GM18511 (cell line): ENCODE data around the gene NPAS3.

Experiments used
- ATAC-seq: cut with Tn5 transposase; IDR thresholded peaks from one replicate; pipeline ENCODE4 v1.9.1; 2021; ENCODE audit warnings: mild to moderate bottlenecking, moderate library complexity; ENCODE audit not compliant: unreplicated experiment

NPAS3 gene

DNA sequence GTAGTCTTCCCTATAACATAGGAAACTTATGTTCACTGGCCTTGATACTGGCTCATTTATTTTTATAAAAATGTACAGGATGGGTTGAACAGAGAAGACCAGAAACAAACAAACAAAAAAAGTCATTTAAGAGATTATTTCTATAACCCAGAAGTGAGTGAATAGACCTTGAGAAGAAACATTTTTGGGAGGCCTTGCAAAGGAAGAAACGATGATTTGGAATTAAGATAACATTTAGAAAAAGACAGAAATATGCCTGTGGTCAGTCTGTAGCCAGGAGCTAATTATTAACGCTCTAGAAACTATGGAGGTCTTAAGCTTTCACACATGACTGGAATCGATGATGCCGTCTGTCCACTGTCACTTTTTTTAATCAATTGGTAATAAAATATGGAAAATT lies 748.2 kb downstream of the NPAS3 start:
- ATAC-seq = no peak

GRCh38 chr14:33689680-33690079 lies 751.0 kb downstream of the NPAS3 start:
- ATAC-seq = no peak

GRCh38 chr14:33691907-33692306 lies 753.2 kb downstream of the NPAS3 start:
- no peak for ATAC-seq

- ATAC-seq = no peak
Measured at GRCh38 chr14:33692762-33693161, 754.1 kb downstream of the NPAS3 start.

GRCh38 chr14:33693237-33693636 lies 754.6 kb downstream of the NPAS3 start:
- no peak for ATAC-seq

- ATAC-seq = no peak
Measured at GRCh38 chr14:33696165-33696564, 757.5 kb downstream of the NPAS3 start.

DNA sequence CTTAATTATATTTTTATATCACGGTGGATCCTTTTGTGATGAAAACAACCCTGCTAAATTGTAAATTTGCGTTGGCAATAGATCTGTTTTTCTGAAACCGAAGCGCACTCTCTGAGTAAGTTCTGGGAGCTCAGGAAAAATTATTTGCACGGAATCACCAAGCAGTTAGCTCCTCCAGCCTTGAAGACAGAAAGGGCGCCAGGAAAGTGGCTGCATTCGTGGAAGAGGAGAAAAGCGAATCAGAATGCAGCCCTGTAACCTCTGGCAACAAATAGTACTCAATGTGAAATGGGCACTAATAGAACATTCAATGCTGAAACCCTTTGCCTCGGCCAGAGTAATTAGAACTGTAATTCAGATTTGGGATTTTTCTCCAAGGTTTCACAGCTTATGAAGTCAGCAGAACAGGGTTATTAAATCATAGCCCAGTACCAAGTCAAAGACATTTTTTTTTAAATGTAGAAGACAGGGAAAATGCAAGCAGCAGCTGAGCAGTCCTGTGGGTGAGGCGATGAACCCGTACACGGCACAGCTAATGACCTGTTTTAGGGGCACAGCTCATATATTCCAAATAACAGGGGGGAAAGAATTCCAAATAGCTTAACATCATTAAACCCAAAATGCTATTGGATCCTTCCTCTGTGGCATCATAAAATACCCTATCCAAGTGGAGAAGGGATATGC lies 760.8 kb downstream of the NPAS3 start:
- no peak for ATAC-seq

DNA sequence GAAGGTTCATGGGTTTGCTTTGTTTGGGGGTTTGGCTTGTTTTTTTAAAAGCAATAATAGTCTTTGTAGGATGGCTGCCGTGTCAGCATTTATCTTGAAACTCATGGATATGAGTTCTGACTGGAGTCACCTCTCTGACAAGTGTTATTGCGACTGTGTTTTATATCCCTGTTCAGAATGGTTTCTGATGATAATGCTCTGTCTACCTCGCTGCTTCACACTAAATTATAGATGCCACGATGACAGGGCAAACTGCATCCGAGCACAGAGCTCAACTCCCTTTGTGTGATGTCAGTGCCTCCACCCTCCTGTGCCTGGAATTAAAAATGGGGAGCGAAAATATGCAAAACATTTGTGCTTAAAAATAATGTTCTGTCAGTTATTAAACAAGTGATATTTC lies 761.4 kb downstream of the NPAS3 start:
- ATAC-seq = no peak

GRCh38 chr14:33702293-33702692 lies 763.6 kb downstream of the NPAS3 start:
- ATAC-seq = no peak

- ATAC-seq = no peak
Measured at GRCh38 chr14:33704481-33704880, 765.8 kb downstream of the NPAS3 start.

DNA sequence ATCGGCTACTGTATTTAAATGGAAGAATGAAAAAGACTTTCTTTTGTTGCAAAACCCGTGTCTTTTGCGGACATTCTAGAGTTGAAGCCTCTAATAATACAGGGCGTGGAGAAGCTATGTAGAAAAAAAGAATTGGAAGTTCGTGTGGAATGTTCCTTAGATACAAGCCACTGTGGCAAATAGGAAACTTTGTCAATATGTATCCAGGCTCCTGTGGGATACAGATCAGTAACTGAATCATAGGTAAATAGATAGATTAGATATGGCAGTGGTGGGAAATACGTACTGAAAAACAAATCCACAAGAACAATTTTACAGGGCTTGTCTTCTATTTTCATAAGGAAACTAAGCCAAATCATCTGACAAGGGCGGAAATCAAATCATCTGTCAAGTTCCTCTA lies 766.8 kb downstream of the NPAS3 start:
- ATAC-seq = no peak

- no peak for ATAC-seq
Measured at GRCh38 chr14:33707716-33708115, 769.0 kb downstream of the NPAS3 start.

- ATAC-seq = no peak
Measured at GRCh38 chr14:33709283-33709682, 770.6 kb downstream of the NPAS3 start.

- no peak for ATAC-seq
Measured at GRCh38 chr14:33709711-33710110, 771.0 kb downstream of the NPAS3 start.

- no peak for ATAC-seq
Measured at GRCh38 chr14:33710273-33710672, 771.6 kb downstream of the NPAS3 start.

- no peak for ATAC-seq
Measured at GRCh38 chr14:33711194-33711593, 772.5 kb downstream of the NPAS3 start.

GRCh38 chr14:33711811-33712216 lies 773.1 kb downstream of the NPAS3 start:
- ATAC-seq = no peak

DNA sequence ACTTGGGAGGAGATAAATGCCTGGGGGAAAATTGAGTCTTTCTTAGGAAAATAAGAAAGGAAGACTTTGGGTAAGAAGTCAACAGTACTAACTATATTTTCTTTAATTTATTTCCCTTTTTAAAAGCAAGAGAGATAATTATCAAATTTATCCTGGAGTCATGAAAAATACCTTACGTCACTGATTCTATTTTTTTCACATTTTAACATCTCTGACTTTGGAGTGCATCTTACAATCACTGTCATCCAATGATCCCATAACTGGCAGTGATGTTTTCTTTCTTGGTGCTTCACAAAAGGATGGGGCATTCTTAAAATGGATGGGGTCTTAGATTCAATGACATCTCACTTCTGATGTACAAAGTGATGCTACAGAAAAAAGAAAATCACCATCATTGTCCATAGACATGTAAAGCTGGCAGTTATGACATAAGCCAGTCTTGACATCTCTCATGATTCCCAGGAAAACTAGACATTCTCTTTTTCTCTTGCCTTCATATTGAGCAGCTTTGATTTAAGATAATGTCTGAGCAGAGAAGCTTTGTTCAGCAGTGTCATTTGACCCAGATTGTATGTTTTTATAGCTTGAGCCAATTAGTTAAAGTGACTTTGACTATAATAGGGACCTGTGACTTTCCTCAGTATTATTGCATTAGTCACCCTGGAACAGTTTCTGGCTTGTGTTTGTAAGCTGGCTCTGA lies 776.0 kb downstream of the NPAS3 start:
- ATAC-seq = no peak

- no peak for ATAC-seq
Measured at GRCh38 chr14:33715227-33715528, 776.5 kb downstream of the NPAS3 start.

DNA sequence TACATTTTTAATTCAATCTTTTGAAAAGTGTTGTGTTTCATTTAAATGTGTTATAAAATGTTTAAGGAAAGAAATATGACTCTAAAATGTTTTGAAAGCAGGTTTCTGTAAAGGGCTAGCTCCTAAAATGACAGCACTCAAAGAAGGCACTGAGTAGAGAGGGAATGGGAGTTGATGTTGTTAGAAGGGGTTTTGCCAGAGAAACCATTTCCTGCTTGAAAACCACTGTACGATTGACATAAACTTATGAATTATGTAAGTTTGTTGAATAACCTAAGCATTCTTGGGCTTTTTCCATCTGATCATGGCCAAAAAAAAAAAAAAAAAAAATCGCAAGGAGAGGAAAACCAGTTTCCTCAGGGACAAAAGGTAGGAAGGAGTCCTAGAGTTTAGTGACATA lies 778.2 kb downstream of the NPAS3 start:
- ATAC-seq = no peak

DNA sequence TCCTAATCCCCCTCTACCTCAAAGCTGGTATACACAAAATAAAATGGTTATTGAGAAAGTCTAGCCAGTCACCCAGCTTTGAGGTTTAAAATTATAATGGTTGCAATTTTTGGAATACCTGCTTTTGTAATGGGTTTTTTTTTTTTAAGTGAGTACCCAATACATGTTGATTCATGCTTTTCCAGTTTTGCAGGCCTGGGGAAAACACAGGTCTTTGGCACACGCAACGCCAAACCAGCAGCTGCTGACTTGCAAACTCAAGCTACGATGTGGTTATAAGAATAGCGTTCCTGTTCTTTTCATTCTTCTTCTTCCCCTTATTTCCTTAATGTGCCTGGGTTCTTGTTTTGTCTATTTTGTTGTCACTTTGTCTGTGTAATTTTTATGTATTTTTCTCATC lies 779.2 kb downstream of the NPAS3 start:
- ATAC-seq = no peak

DNA sequence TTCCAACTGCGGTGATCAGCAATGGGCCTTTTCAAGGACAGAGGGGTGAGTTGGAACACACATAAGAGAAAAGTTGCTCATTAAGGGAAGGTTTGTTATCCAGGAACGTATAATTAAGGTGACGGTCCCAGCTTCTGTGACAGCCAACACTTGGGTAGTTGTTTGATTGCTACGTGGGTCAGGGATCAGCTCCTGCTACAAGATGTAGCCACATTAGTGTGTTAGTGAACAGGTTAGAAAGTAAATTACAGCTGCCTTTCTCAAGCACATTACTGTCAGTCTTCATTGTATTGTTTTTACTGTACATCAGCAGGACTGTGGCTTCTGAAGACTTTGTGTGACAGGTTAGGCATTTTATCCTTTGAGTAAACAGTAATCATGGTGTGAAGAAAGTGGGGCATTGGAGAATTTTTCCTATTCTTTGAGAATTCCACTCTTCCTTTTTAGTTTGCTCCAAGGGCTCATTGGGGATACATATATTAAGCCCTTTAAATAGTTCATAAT lies 781.7 kb downstream of the NPAS3 start:
- ATAC-seq = no peak

GRCh38 chr14:33726685-33727084 lies 788.0 kb downstream of the NPAS3 start:
- ATAC-seq = no peak
